ENCODE data around the gene ASTN1.

Gene ASTN1

DNA sequence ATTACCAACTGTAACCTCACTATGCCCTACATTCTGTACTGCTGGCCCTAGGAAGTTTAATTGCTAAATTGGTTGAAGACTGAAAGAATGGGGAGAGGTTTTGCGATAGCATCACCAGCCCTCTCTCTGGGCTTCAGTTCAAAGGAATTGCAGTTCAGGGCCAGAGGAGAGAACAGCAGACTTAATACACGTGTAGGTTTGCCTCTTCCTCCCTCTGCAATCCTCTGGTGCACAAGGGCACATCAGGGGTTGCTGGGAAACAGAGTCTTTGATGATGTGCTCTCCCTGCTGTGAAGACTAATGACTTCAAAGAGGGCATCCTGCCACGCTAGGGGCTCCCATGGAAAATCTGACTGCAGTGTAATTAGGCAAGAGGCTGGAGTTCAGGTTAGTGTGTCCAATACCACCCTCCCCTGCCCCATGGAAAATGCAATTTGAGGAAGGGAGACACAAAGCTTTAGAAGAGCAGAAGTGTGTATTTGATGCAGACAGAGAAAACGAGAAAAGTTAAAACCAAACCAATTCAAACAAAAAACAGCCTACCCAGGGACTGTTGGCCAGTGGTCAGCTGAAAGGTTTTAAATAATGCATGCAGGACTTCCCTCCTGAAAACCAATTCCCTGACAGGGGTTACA, 167.9 kb downstream of the ASTN1 start:
- in situ Hi-C loops (cut with MboI; ENCODE audit: low sequenced_read_pairs), result no loop called here

DNA sequence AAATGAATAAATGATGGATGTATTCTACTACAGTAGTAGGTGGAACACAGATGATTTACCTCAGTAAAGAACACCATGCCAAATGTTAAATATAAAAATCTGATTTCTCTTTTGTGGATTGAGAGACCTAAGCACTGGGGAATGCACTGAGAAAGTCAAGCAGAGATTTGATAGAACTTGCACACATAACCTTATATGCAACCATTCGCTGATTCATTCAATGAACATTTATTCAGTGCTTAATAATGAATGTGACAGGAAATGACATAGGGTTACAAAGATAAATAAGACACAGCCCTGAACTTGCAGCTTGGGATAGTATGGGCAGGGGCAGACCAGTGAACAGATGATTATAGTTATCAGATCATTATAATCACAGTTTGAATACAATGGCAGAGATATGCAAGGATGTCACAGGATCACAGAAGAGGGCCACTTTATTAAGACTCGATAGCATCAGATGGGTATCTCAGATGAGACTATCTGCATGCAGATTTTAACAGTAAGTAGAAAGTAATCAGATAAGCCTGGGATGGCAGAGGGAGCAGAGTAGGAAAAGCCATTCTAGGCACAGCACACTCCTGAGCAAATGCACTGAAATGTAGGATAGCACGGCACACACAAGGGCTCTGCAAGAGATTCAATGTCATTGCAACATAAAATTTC, 169.4 kb downstream of the ASTN1 start:
- in situ Hi-C loops (cut with MboI; ENCODE audit: low sequenced_read_pairs), result no loop called here

DNA sequence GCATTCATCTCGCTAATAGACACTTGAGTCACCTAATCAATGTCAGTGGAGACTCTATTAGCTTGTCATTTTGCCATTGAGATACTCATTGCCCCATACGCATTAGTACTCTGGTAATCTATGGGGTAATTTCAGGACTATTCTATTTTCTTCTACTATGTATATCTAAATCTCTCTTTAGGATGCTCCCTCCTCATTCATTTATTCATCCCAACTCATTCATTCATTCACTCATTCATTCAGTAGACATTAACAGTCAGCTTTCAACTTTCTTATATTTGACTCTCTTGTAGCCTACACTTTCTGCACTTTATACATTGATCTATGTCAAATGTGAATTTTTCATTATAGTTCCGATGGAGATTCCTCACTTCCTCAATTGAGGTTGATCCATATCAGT, 170.9 kb downstream of the ASTN1 start:
- in situ Hi-C loops (cut with MboI; ENCODE audit: low sequenced_read_pairs), result no loop called here

DNA sequence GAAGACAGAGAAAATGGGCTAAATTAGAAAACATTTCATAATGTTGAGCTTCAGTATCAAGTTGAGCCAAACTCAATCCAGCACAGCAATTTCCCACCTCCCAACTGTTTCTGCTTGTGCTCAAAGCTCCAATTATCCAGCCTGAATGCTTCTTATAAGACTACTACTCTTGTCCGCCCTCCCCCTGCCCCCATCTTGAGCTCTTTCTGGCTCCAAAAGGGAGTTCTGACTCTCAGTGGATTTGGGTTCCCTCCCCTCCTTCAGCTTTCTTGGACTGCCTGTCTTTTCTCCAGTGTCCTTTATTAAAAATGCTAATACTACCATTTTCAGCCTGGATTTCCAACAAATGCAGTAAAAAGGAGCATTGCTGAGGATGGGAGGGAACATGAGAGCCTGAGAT, 174.8 kb downstream of the ASTN1 start:
- in situ Hi-C loops (cut with MboI; ENCODE audit: low sequenced_read_pairs), result no loop called here

DNA sequence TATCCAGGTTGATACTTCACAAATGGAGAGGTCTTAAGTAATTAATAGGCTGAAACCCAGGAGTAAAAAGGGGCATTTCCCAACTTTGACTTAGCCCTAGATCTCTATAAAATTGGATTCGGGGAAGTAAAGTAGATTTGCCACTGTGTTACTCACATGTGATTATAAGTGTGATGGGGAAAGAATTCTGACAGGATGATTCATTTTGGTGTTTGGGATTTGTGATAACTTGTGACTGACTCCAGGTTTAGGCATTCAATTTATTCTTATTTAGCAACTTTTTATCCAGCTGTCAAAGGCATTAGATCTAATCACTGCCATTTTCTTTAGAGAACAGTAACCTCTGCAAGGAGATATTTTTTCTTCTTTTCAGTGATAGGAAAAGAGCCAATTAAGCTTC, 175.5 kb downstream of the ASTN1 start:
- in situ Hi-C loops (cut with MboI; ENCODE audit: low sequenced_read_pairs), result no loop called here

DNA sequence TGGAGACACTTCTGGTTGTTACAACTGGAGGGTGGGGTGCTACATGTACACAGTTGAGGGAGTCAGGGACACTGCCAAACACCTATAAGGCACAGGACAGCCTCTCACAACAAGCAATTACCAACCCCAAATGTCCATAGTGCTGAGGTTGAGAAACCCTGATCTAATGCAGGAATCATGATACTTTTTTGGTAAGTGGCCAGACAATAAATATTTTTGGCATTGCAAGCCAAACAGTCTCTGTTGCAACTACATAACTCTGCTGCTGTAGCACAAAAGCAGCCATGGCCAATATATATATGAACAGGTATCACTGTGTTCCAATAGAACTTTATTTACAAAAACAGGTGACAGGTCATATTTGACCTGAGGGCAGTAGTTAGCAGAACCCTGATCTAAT, 177.5 kb downstream of the ASTN1 start:
- in situ Hi-C loops (cut with MboI; ENCODE audit: low sequenced_read_pairs), result no loop called here

DNA sequence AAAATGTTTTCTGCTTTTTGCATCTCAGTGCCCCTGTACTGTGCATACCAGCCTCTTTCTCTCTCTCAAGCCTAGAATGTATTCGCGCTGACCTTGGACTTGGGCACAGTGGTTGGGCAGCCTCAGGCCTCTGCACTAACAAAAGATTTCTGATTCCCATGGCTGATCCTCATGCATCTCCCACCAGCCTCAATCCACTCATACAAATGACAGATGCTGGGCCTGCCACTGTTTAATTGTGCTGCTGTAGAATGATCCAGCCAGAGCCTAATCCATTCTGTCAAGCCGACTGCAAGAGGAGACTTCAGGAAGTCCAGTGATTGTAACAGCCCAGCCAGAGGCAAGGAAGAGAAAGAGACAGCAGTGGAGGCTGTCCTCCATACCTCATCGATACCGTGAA, 180.8 kb downstream of the ASTN1 start:
- in situ Hi-C loops (cut with MboI; ENCODE audit: low sequenced_read_pairs), result no loop called here

DNA sequence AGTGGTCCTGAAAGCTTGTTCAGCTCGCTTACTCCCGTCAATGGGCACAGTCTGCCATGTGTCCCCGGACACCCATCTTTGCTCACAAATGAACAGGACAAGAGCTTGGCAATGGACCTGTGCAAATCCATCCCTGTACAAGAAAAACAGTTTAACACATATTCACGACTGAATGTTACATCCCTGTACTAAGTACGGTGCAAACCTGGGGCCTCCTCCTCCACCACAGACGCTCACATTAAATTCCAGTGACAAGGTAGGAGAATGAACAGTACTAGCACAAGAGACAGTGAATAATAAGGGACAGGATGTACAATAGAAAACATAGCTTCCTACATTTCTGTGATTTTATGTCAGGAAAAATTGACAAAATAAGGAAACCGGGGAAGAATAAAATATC, 187.7 kb downstream of the ASTN1 start:
- in situ Hi-C loops (cut with MboI; ENCODE audit: low sequenced_read_pairs), result no loop called here

DNA sequence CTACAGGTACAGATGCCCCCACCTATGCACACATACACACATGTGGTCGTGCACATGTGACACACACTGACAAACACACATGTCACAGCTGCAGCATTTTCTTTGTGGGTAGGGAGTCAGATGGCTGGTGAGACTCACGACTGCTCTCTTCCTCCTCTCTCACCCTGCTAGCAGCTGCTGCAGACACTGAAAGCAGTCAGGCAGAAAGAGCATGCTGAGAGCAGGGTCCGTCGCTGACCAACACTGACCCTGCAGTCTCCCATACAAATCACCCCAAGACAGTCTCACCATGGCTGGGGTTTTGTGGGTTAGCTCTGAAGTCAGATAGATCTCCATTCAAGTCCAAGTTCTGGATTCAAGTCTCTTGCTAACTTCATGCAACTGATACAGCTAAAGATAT, 188.3 kb downstream of the ASTN1 start:
- in situ Hi-C loops (cut with MboI; ENCODE audit: low sequenced_read_pairs), result no loop called here

DNA sequence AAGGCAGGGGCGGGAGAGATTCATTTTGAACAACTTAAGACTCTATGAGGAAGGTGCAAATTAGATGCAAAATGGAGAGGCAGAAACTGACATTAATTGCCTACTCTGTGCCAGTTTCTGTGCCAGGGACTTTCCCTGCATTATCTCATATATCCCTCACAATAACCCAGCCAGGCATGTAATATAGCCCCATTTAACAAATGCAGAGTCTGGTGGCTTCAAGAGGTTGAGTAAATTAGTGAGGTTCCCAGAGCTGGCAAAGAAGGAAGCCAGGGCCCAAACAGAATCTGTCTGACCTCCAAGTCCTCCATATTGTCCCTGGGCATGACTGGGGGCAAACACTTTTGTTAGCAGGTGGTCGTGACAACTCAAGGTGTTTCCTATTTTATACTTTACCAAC, 199.8 kb downstream of the ASTN1 start:
- in situ Hi-C loops (cut with MboI; ENCODE audit: low sequenced_read_pairs), result no loop called here

DNA sequence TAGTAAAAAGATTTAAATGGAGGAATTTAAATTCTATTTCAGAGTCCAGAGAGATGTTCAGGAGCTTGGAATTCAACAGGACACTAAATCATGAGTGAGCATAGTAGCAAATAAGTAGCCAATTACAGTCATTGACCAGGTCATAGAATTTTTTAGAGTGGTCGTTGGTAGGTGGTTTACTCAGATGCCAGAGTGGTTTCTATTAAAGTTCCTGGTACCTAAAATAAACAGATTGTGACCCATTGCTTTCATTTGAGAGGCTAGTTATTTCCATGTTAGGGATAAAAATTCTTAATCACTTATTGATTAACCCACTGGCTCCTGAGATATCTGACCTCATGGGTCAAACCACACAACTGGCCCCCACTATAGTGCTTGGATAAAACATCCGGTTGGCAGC, 201.3 kb downstream of the ASTN1 start:
- in situ Hi-C loops (cut with MboI; ENCODE audit: low sequenced_read_pairs), result no loop called here

DNA sequence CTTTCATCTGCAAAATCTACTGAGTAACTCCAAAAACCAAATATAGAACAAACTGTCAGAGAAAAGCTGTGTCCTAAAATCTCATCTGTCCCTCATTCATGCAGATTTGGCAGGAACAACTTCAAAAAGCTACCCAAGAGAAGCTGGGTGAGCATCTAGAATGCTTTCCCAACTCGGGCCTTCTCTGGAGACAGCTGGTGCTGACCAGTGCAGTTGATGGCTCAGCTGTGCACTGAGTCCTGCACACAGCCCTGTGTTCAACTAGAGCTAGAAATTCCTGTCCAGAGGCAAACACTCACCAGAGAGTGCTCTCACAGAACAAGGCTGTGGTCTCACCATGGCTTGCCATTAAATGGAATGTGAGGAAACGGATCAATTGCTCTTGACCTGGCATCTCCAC, 202.8 kb downstream of the ASTN1 start:
- in situ Hi-C loops (cut with MboI; ENCODE audit: low sequenced_read_pairs), result no loop called here

DNA sequence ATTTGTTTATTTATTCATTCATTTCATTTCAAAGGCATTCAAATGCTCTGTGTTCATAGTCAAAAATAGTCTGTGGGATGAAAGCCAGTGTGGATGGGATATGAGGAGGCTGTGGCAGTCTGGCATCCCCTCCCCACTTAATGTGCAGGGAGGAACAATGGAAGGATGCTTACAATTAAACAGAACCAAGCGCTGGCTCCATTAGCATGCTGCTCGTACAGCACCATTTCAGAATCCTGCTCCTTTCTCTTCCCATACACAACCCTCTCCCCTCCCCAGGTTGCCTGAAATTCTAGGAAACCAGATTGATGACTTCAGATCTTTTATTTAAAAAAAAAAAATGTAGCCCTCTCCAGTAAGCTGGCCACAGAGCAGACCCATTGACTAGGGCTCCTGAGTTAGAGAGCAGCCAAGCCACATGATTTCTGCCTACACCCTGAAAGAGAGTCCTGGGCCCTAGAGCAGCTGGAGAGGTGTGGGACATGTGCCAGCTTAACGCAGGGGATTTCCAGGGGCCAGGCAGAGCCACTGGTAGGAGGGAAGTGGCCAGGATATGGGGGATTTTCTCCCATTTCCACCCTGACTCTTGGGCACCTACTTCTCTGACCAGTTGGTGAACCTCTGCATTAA, 205.2 kb downstream of the ASTN1 start:
- in situ Hi-C loops (cut with MboI; ENCODE audit: low sequenced_read_pairs), result no loop called here

DNA sequence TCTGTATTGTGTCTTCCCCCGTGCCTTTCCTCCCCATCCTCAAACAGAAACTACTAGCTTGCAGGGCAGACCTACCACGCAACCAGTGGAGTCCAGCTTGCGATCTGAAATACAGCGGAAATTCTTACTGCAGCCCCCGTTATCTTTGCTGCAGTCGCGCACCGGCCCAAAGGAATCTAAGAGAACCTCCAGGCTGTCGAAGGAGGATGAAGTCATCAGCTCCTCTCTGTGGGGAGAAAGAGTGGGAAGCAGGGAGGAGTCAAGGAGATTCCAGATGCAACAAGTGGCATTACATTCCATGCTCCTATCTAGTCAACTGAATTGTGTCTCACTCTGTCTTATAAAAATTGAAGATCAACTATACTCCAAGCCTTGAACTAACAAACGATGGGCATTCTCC, 206.9 kb downstream of the ASTN1 start:
- in situ Hi-C loops (cut with MboI; ENCODE audit: low sequenced_read_pairs), result no loop called here

DNA sequence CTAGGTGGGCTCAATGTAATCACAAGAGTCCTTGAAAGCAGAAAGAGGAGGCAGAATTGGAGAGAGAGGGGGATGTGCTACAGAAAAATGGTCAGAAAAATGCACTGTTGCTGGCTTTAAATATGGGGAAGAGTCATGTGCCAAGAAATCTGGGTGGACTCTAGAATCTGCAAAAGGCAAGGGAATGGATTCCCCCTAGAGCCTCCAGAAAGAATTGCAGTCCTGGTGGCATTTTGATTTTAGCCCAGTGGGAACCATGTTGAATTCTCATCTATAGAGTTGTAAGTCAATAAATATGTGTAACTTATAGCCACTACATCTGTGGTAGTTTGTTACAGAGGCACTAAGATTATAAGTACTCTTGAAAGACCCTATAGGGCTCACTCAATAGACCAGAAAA, 210.3 kb downstream of the ASTN1 start:
- in situ Hi-C loops (cut with MboI; ENCODE audit: low sequenced_read_pairs), result no loop called here

DNA sequence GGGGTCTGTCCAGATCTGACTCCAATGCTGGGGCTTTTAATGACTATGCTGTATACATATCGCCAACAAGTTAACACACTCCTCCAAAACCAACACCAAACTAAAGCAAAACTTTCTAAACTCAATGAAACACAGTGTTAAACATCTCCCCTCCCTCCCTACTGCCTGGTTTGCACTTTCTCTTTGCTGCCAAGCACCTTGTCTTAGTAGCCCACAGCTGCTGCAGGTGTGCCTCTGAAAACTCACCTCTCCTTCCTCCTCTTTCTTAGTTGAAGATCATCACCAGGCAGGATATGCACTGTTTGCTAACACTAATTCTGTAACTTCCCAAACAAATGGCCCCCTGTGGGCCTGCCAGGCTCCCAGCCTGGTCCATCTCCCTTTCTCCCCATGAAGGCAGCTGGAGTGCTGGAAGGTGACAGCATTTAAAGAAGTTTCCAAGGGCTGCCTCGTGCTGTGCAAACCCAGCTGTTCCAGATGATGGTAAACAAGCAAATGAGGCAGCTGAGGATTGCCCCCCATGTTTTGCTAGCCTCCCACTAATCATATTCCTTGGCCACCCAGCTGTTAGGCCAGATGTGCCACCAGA, 213.7 kb downstream of the ASTN1 start:
- in situ Hi-C loops (cut with MboI; ENCODE audit: low sequenced_read_pairs), result no loop called here

DNA sequence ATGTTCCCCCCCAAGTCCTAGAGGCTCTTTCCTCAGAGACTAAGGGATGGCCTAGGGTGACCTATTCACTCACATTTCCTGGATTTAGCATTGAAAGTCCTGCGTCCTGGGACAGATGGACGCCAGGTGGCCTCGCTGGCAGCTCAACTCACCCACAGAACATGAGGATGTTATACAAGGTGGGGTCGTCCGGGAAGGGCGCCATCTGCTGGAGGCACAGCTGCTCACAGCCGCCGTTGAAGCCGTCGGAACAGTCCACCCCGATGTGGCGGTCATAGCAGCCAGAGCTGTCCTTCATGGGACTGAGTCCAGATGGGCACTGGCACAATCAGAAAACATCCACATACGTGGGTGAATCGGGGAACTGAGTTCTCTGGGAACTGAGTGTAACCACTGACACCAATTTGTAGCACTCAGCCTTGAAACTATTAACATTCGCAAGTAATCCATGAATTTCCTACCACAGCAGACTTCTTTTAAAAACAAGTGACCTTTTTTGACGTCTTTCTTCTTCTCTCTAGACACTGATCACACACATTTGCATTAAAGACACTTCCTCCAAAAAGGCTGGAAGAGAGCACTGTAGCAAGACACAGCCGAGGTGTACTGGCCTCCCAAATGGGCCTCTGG, 215.4 kb downstream of the ASTN1 start:
- in situ Hi-C loops (cut with MboI; ENCODE audit: low sequenced_read_pairs), result no loop called here

DNA sequence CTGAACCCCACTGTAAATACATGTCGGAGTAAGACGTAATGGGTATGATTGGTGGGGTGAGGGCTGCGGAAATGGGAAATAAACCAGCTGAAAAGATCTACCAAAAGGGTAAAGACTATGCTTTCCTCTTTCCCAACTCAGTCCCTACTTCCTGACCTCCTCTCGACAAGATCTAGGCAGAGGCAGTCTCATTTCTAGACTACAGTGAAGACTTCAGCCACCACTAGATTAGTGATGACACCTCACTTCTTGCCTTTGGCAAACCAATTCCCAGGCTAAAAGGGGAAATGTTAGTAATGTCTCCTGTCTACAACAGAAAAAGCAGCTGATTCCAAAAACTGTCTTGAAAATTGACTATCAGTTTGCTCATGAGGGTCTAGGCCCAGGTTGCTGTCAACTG, 219.9 kb downstream of the ASTN1 start:
- in situ Hi-C loops (cut with MboI; ENCODE audit: low sequenced_read_pairs), result no loop called here

DNA sequence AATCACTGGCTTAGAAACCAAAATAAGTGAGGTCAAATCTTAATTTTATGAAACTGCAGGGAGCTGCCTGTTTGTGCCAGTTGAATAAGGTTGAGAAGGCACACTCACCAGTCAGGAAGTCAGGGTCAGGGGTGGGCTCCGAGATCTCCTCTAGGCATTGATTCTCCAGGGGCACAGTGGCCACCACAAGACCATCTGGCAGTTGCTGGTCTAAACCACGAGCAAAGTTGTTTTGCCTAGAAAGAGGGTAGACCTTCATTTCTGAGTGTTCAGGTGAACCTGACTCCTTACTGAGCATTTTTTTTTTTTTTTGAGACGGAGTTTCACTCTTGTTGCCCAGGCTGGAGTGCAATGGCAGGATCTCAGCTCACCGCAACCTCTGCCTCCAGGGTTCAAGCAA, 220.7 kb downstream of the ASTN1 start:
- in situ Hi-C loops (cut with MboI; ENCODE audit: low sequenced_read_pairs), result no loop called here

DNA sequence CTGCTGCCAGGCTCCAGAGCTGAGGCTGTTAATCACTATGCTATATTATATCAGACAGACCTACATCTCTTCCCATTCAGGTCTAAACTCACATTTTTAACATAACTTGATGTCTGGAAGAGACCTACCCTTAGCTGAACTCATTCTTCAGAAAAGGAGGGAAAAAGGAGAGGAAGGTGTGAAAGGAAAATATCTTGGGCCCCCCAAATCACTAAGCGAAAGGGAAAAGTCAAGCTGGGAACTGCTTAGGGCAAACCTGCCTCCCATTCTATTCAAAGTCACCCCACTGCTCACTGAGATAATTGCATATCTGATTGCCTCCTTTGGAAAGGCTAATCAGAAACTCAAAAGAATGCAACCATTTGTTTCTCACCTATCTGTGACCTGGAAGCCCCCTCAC, 222.2 kb downstream of the ASTN1 start:
- in situ Hi-C loops (cut with MboI; ENCODE audit: low sequenced_read_pairs), result no loop called here

DNA sequence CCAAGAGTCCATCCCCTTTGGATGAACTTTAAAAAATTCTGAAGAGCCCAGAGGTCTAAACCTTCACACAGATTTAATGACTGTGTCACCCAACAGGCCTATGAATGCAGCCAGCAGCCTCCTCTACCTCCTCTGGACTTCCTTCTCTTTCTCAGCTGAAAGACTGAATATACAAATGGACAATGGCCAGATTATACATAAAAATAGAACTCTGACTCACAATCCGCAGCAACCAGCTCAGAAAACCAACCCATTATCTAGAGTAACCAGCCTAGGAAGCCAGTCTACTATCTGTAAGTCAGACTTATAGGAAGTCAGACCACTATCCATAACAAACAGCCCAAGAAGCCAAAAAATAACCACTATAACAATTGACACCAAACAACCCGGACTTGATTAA, 224.5 kb downstream of the ASTN1 start:
- in situ Hi-C loops (cut with MboI; ENCODE audit: low sequenced_read_pairs), result no loop called here

DNA sequence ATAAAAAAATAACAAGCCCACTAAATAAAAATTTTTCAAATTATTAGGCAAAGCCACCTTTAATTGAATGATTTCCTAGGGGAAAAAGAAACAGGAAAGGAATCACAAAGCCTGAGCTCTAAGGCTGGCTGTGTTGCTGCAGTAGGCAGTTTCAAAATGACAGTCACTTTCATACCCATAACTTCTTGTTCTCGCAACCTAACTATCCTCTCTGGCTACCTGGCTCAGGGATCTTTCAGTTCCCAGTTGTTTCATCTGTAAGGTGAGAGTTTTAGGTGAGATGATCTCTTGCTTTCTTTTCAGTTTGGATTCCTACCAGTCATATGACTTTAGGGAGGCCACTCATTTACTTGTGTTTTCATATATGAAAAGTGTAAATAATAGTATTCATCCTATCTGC, 226.1 kb downstream of the ASTN1 start:
- in situ Hi-C loops (cut with MboI; ENCODE audit: low sequenced_read_pairs), result no loop called here

Measured in hTERT RPE-1 (cell line).